GM12872 (cell line): Measurements from ENCODE around the gene FAXDC2.

Experiments used
- TF ChIP-seq, protein P1 (sequence below): IDR thresholded peaks from 3 replicates; pipeline ENCODE4 v1.5.1; 2011; ENCODE audit warnings: low read depth, mild to moderate bottlenecking, low read length, moderate library complexity; ENCODE audit not compliant: insufficient read depth

Gene FAXDC2

DNA sequence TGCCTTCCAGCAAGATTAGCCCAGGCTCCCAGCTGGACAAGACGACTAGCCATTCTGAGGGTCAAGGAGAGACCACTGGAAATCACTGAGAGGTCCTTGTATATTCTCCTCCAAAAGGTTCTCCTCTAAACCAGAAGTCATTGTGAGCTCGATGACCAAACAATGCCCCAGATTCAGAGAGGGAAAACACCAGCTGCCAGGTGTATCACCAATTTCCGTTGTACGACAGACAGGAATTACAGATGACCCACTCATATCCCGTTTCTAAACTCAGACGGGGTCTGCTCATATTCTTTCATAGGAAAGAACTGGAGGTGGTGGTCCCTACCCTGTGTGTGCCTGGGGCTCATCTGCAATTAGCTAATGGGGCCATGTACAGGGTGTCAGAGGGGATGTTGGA, 14.2 kb downstream of the FAXDC2 start:
- TF ChIP-seq, protein P1, sequence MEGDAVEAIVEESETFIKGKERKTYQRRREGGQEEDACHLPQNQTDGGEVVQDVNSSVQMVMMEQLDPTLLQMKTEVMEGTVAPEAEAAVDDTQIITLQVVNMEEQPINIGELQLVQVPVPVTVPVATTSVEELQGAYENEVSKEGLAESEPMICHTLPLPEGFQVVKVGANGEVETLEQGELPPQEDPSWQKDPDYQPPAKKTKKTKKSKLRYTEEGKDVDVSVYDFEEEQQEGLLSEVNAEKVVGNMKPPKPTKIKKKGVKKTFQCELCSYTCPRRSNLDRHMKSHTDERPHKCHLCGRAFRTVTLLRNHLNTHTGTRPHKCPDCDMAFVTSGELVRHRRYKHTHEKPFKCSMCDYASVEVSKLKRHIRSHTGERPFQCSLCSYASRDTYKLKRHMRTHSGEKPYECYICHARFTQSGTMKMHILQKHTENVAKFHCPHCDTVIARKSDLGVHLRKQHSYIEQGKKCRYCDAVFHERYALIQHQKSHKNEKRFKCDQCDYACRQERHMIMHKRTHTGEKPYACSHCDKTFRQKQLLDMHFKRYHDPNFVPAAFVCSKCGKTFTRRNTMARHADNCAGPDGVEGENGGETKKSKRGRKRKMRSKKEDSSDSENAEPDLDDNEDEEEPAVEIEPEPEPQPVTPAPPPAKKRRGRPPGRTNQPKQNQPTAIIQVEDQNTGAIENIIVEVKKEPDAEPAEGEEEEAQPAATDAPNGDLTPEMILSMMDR, result no peak

- TF ChIP-seq, protein P1, result no peak
These were observed 16.4 kb downstream of the FAXDC2 start for GRCh38 chr5:154834053-154834452.

- TF ChIP-seq, protein P1, result no peak
These were observed 19.0 kb downstream of the FAXDC2 start for GRCh38 chr5:154831451-154831850.

- TF ChIP-seq, protein P1, result no peak
These were observed 19.8 kb downstream of the FAXDC2 start for GRCh38 chr5:154830596-154830995.

DNA sequence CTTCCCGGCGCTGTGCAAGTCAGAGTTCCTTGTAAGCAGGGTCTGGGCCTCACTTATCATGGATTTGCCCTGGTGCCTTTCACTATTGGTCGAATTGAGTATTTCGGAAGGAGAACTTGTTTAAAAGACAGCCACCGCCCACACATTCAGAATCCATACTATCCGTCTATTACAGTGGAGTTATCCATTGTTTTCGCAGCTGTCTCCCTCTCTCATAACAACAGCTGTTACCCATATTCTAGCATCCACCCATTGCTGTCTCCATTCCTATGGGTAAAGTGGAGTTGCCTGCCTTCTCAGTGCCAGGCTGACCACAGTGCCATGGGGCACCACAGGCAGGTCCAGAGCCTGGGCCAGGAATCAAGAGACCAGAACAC, 20.2 kb downstream of the FAXDC2 start:
- TF ChIP-seq, protein P1, result no peak

DNA sequence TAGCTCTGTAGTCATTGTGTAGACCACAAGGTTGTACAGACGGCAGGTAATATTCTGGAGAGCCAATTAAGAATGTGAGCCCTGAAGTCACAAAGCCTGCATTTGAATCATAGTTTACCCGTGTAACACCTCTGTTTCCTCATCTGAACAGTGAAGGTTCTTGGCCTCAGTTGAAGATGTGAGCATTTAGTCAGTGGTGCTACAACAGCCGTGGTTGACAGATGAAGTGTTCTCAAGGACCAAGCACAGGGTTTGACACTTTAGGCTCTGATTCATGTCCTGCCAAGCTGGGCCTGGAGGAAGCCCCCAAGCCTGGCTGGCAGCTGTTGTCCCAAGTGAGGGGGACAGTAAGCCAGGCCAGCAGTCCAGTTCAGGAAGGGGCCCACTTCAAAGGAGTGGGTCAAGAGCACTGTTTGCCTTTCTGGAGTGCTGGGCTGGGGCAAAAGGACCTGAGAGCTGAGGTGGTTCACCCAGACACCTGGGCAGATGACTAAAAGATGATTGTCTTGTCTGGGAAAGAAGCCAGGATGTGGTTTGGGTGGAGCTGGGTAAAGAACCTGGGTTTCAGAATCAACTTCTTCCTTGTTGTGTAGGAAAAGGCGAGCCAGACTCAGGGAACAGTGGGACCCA, 20.7 kb downstream of the FAXDC2 start:
- TF ChIP-seq, protein P1, result no peak

GRCh38 chr5:154829181-154829588, 21.2 kb downstream of the FAXDC2 start:
- TF ChIP-seq, protein P1, result no peak

- TF ChIP-seq, protein P1, result no peak
These were observed 26.3 kb downstream of the FAXDC2 start for GRCh38 chr5:154824070-154824469.
